ENCODE data around the gene ITGAL. TPM values are rescaled to one million over a fixed set of nuclear protein-coding genes. Genes with fewer than 3 reads are reported as not detected.
A peak's percentile ranks its signal among the peaks of the same experiment; 100 is the strongest.

ITGAL gene
- total RNA-seq, 4 donors from 2014 or later: 1.5 to 20.2 (median 6.3) TPM

GRCh38 chr16:30541502-30542329 is 69.2 kb downstream of the ITGAL start:
- DNase-seq (ENCODE audit: low spot score) (no peak), ATAC-seq (ENCODE audit: low FRiP score) (peak; percentile 59)
- TF ChIP-seq CTCF (IDR thresholded peaks at IDR 0.05): no peak

- DNase-seq (ENCODE audit: low spot score) (no peak), ATAC-seq (ENCODE audit: low FRiP score) (no peak)
- no peak for TF ChIP-seq CTCF (IDR thresholded peaks at IDR 0.05)
Measured at GRCh38 chr16:30543067-30543466, 70.5 kb downstream of the ITGAL start.

GRCh38 chr16:30546115-30546514 is 73.6 kb downstream of the ITGAL start:
- no peak for ATAC-seq (ENCODE audit: low FRiP score)
- TF ChIP-seq CTCF (IDR thresholded peaks at IDR 0.05): no peak

GRCh38 chr16:30548416-30549253 is 76.1 kb downstream of the ITGAL start:
- ATAC-seq (ENCODE audit: low FRiP score) (no peak), DNase-seq (ENCODE audit: low spot score) (no peak)
- no peak for TF ChIP-seq CTCF (IDR thresholded peaks at IDR 0.05)

More at GRCh38 chr16:30546115-30546514, 73.6 kb downstream of the ITGAL start:
- DNase-seq (ENCODE audit: low spot score): no peak

- ATAC-seq (ENCODE audit: low FRiP score) (no peak), DNase-seq (ENCODE audit: low spot score) (no peak)
- TF ChIP-seq CTCF (IDR thresholded peaks at IDR 0.05): no peak
Measured at GRCh38 chr16:30551781-30552180, 79.2 kb downstream of the ITGAL start.

- ATAC-seq (ENCODE audit: low FRiP score) (no peak), DNase-seq (ENCODE audit: low spot score) (no peak)
- TF ChIP-seq CTCF (IDR thresholded peaks at IDR 0.05): no peak
Measured at GRCh38 chr16:30552956-30553355, 80.4 kb downstream of the ITGAL start.
